GM13976 (cell line): ENCODE measurements around the gene ARHGEF16.

Experiments used
- DNase-seq: peaks from one replicate; pipeline ENCODE4 v3.0.0; 2012; ENCODE audit warnings: low spot score
- CTCF ChIP-seq: IDR thresholded peaks from 2 replicates; pipeline ENCODE4 v1.5.1; 2012; ENCODE audit warnings: borderline replicate concordance, mild to moderate bottlenecking; ENCODE audit not compliant: insufficient read depth; ENCODE audit errors: extremely low read depth, missing control alignments, control extremely low read depth
- in situ Hi-C: fragments of 300-500 bp; cut with MboI; formaldehyde crosslinking; loops from one replicate; pipeline ENCODE4 v1.12.0; 2022; ENCODE audit warnings: low sequenced_read_pairs, mixed read lengths, inconsistent platforms; ENCODE audit not compliant: unreplicated experiment

The ARHGEF16 gene

DNA sequence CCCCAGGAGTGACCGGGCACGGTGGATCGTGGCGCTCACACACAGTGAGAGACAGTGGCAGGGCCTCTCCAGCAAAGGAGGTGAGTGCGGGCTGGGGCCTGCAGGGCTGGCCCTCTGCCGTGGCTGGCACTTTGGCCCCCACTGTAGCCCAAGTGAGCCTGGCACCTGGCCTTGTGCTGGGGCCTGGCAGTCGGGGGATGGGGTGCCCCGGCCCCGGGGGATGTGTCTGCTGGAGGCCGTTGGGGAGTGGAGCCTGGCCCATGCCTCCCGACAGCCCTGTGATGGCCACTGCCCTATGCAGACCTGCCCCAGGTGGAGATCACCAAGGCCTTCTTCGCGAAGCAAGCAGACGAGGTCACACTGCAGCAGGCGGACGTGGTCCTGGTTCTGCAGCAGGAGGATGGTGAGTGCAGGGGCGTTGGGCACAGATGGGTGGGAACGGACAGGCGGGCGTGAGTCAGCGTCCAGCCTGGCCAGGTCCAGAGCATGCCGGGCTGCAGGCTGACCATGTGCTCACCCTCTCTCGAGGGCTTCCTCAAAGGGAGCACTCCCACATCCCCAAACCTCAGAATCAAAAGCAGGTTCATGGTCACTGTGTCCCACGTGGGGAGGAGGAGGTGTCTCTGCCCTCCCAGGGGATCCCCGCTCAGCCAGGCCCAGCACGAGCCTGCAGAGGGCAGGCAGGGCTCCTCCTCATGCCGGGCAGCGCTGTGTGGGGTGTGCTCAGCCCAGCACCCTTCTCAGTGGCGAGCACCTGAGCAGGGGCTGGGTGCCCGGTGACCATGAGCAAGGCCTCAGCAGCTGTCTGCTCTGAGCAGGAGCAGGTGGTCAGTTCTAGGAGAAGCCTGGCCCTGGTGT, 25.3 kb downstream of the ARHGEF16 start:
- no peak for TF ChIP-seq CTCF
- no peak for DNase-seq
- in situ Hi-C loops: no loop called here

- DNase-seq: no peak
- no peak for TF ChIP-seq CTCF
- in situ Hi-C loops: no loop called here
These were observed 25.9 kb downstream of the ARHGEF16 start for GRCh38 chr1:3480369-3480719.

GRCh38 chr1:3481046-3481445, 26.6 kb downstream of the ARHGEF16 start:
- TF ChIP-seq CTCF: no peak
- no peak for DNase-seq
- in situ Hi-C loops: no loop called here

DNA sequence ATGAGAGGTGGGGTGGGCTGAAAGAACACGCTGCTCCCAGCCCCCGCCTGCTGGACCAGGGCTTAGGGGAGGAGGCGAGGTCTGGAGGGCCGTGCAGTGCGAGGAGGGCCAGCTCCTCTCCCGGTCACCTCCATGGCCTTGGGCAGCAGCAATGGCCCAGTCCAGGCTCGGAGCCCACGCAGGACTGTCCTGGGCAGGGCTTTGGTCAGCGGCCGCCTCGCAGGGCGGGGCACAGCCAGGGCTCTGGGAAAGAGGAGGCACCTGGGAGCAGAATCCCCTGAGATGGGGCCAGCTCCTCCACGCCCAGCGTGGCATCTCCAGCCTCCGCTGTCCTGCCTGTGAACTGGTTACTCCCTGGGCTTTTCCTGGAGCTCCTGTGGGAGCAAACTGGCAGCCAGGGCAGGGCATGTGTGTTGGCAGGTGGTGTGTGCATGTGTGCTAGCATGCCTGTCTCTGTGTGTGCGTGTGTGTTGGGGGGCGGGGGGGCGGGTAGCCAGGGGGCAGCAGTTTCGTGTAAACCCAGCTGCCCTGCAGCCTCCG, 27.4 kb downstream of the ARHGEF16 start:
- in situ Hi-C loops: no loop called here
- no peak for TF ChIP-seq CTCF
- no peak for DNase-seq

- TF ChIP-seq CTCF: no peak
- peak; percentile 65 for DNase-seq
- in situ Hi-C loops: no loop called here
These were observed 27.9 kb downstream of the ARHGEF16 start for GRCh38 chr1:3482378-3482849.

DNA sequence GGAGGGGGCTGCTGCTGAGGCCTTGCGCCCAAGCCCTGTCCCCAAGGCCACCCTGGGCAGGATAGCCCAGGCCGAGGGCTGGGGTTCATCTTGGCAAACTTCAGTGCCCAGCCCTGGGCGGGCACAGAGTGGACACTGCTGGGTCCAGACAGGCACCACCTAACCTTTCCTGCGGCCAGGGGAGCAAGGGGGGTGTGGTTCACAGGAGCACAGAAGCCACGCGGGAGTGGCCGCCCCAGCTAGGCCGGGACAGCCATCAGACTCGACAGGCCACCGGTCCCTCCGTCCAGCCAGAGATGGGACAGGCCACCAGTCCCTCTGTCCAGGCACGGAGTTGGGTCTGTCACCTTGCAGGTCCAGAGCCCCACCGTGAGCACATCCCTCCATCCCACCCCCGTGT, 28.9 kb downstream of the ARHGEF16 start:
- TF ChIP-seq CTCF: no peak
- in situ Hi-C loops: no loop called here

More for the DNA sequence above, 28.9 kb downstream of the ARHGEF16 start:
- DNase-seq: no peak
